ENCODE results near the gene IL17RA.
"Not testable (repeated sequence)": the region's sequence is repeated elsewhere in the genome, so short reads cannot be mapped to it uniquely, and the experiment has no call there.

Gene IL17RA, protein sequence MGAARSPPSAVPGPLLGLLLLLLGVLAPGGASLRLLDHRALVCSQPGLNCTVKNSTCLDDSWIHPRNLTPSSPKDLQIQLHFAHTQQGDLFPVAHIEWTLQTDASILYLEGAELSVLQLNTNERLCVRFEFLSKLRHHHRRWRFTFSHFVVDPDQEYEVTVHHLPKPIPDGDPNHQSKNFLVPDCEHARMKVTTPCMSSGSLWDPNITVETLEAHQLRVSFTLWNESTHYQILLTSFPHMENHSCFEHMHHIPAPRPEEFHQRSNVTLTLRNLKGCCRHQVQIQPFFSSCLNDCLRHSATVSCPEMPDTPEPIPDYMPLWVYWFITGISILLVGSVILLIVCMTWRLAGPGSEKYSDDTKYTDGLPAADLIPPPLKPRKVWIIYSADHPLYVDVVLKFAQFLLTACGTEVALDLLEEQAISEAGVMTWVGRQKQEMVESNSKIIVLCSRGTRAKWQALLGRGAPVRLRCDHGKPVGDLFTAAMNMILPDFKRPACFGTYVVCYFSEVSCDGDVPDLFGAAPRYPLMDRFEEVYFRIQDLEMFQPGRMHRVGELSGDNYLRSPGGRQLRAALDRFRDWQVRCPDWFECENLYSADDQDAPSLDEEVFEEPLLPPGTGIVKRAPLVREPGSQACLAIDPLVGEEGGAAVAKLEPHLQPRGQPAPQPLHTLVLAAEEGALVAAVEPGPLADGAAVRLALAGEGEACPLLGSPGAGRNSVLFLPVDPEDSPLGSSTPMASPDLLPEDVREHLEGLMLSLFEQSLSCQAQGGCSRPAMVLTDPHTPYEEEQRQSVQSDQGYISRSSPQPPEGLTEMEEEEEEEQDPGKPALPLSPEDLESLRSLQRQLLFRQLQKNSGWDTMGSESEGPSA

DNA sequence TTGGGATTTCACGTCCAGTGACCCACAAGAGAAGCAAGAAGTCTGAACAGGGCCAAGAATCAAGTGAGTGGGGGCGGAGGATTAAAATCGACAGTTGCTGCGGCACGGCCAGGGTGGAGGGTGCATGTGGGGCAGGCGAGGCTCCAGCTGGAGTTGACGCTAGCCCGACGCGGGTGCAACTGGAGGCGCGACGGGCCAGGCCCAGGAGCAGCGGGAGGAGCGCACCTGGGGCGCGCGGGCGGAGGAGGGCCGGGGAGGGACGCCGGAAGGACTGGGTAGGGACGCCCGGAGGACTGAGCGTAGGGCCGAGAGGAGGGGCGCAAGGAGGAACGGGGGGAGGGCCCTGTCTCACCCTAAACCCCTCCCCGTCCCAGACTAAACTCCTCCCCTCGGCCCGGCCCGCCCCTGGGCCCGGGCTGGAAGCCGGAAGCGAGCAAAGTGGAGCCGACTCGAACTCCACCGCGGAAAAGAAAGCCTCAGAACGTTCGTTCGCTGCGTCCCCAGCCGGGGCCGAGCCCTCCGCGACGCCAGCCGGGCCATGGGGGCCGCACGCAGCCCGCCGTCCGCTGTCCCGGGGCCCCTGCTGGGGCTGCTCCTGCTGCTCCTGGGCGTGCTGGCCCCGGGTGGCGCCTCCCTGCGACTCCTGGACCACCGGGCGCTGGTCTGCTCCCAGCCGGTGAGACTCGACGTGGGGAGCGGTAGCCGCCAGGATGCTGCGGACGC, at the start of gene IL17RA:
Gene IL17RA (plus strand): TSS at position 447 of the 723 bp plus-strand sequence. CDS start 92 bp downstream, at position 539.
- H3K4me3 Mint-ChIP-seq: peak within 1 kb of the TSS; percentile 92
- H3K36me3 Mint-ChIP-seq: no peaks in the 10 kb centered on the region
- H3K27ac Mint-ChIP-seq: peak within 1 kb of the TSS; percentile 96
- H3K27me3 Mint-ChIP-seq: no peaks in the 10 kb centered on the region
- no peaks in the 10 kb centered on the region for H3K9me3 Mint-ChIP-seq
- H3K4me1 Mint-ChIP-seq: peaks cover 48% of the 10 kb centered on the region

DNA sequence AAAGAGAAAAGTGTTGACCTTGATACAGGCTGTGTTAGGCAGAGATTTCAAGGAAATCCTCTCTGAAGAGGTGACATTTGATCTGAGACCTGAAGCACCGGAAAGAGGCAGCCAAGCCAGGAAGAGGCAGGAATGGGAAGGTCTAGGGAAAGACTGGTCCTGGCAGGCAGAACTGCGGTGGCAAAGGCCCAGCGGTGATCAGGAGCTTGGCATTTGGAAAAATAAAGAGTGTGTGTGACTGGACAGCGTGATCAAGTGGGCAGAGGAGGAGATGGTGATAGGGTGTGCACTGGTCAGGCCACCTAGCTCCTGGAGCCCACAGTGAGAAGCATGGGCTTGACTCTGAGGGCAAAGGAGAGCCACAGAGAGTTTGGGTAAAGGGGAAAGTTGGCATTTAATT, 49.6 kb upstream of the IL17RA start:
- Mint-ChIP-seq H3K4me1 (peaks cover 17% of the 10 kb centered on the region), H3K9me3 (no peaks in the 10 kb centered on the region), H3K27me3 (peaks cover 18% of the 10 kb centered on the region), H3K4me3 (peak overlapping the region; percentile 76), H3K27ac (no peak overlapping the region), H3K36me3 (peaks cover 2% of the 10 kb centered on the region)

DNA sequence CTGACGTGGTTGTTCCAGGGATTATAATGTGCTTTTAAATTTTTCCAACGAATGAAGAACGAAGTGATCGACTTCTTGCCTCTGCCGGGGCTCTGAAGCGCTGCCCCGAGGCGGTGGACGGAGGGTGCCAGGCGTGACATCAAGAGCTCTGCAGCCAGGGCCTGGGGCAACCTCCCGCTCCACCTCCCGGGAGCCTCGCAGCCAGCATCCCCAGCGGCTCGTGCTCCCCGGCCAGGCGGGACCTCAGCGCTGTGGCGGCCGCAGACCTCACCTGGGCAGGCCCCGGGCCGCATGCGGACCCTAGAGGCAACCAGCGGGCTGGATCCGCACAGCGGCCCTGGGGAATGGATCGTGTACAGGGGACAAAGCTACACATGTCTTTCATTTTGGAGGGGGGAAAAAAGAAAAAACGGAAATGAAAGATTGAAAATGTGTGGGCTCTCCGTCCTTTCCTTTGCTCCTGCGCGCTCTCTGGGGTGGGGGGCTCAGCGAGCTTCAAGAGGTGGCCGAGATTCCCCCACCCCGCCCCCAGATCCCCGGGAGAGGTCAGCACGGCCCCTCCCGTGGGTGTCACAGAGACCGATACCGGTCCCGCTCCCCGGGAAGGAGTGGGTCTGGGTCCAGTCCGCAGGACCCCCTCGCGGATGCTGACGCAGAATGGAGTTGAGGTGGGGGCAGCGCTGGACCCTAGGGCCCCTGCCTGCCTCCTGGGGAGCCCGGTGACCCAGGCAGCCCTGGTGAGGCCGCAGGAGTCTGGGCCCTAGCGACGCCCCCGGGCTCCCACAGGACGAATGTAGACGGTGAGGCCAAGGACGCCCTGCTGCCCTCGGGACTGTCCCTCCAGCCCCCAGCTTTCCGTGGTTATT, 48.6 kb upstream of the IL17RA start:
- not testable (repeated sequence) for H3K9me3 Mint-ChIP-seq, H3K36me3 Mint-ChIP-seq
- Mint-ChIP-seq H3K4me1 (peaks cover 17% of the 10 kb centered on the region), H3K27me3 (peaks cover 14% of the 10 kb centered on the region), H3K27ac (peak overlapping the region; percentile 68), H3K4me3 (peak overlapping the region; percentile 76)

DNA sequence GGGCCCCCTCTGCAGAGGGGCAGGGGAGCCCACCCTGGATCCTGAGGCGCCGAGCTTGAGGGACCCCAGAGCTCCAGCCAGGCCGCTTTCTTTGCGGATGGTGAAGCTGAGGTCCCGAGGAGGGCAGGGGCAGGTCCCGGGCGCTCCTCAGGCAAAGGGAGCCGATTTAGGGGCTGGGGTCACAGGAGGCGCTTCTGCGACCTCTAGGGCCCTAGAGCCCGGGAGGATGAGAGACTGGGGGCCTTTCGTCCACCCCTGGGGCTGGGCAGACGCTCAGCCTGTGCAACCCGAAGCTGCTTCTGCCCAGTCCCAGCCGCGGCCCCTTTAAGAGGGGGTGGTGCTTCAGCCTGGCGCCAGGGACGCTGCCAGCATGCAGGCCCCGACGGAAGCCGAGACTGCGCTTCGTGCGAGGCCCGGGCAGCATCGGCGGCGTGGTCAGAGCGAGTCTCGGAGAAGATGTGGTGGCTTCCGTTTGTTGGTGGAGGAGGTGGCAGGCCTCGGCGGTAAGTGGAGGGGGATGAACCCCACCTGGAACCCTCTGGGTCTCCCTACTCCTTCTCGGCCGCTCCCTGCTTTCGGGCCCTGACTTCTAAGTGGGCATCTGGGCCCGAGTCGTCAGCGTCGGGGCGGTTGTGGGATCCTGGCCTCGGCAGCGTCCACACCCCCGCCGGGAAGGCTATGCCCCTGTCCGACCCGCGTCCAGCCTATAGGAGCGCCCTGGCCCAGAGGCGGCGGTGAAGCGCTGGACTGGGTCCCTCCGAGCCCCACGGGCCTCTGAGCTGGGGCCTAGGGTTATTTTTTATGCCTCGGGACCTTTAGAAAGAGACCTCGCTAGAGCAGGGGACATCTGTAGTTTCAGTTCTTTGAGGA, 47.7 kb upstream of the IL17RA start:
- Mint-ChIP-seq H3K27me3 (peaks cover 14% of the 10 kb centered on the region), H3K4me3 (peak overlapping the region; percentile 69), H3K4me1 (peaks cover 17% of the 10 kb centered on the region)
- H3K36me3 Mint-ChIP-seq, H3K9me3 Mint-ChIP-seq, H3K27ac Mint-ChIP-seq: not testable (repeated sequence)

DNA sequence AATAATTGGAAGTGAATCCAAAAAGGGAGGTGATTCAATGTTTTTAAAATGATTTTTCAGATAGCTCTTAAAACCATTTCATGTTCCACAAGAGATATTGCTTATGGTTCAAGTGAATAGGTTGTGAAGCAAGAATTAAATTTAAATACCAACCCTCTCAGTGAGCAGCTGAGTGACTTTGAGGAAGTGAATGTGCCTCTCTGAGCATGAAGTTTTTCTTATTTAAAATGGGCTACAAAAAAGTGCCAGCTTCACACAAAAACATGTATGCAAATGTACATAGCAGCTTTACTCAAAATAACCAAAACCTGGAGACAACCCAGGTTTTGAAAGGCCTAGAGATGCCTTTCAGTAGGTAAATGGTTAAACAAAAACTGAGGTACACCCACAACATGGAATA, 41.3 kb upstream of the IL17RA start:
- no peak overlapping the region for H3K27ac Mint-ChIP-seq

DNA sequence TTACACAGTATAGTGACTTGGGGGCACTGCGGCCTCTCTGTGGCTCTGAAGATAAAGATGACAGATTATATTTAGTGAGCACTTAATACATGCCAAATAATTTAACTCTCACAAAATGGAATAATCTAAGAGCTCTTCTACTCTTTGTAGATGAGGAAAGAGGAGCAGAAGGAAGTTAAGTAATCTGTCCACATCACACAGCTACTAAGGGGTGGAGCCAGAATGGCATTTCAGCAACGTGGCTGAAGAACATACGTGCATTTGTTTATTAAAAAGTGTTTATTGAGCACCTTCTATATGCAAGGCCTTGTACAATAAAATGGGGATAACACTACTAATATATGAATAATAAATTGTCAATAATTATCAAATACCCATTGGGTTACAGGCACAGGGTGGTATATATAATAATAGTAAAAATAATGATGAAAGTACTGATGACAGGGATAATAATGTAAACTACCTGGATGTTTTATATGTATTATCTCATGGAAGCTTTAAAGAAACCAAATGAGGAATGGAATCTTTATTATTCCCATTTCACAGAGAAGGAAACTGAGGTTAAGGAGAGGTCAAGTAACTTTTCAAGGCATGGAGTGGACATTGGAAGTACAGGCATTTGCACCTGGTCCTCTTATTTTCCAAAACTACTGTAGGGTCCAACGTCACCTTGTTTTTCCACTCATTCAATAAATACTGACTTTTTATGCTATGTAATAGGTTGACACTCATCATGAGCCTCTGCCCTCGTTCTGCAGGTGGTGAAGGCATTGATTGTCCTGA, 38.0 kb upstream of the IL17RA start:
- Mint-ChIP-seq H3K27ac (no peak overlapping the region), H3K27me3 (no peaks in the 10 kb centered on the region), H3K4me1 (no peaks in the 10 kb centered on the region), H3K9me3 (no peaks in the 10 kb centered on the region), H3K4me3 (no peak overlapping the region), H3K36me3 (no peaks in the 10 kb centered on the region)

More for the DNA sequence above, 41.3 kb upstream of the IL17RA start:
- H3K27me3 Mint-ChIP-seq: no peaks in the 10 kb centered on the region
- no peak overlapping the region for H3K4me3 Mint-ChIP-seq
- no peaks in the 10 kb centered on the region for H3K4me1 Mint-ChIP-seq
- no peaks in the 10 kb centered on the region for H3K9me3 Mint-ChIP-seq
- H3K36me3 Mint-ChIP-seq: peaks cover 1% of the 10 kb centered on the region

DNA sequence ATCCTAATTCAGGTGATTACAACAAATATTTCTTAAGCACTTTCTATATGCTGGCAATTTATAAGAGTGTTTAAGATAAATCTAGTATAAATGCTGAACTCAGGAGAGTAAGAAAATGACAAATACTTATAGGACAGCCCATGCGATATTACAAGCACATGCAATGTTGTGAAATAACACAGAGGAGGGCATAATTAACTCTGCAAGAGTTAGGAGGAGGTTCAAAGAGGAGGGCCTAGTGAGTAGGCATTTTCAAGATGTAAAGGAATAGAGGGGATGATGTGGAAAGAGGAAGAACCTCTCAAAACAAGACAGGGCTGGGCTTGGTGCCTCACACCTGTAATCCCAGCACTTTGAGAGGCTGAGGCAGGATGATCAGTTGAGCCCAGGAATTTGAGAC, 37.1 kb upstream of the IL17RA start:
- H3K27me3 Mint-ChIP-seq: no peaks in the 10 kb centered on the region
- no peaks in the 10 kb centered on the region for H3K4me1 Mint-ChIP-seq
- no peak overlapping the region for H3K27ac Mint-ChIP-seq
- H3K4me3 Mint-ChIP-seq: no peak overlapping the region
- no peaks in the 10 kb centered on the region for H3K36me3 Mint-ChIP-seq
- no peaks in the 10 kb centered on the region for H3K9me3 Mint-ChIP-seq

DNA sequence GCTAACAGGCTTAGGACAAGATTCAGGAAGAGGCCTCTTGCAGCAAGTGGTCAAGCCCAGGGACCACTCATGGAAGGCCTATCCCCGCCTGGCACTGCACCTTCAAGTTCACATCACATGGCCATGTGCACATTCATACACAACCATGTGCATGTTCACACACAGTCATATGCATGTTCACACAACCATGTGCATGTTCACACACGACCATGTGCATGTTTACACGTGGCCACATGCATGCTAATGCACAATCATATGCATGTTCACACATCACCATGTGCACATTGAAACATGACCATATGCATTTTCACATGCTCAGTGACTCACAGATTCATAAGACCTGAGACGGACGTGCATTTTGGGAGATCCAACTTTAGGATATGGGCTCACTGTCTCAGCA, 28.7 kb upstream of the IL17RA start:
- Mint-ChIP-seq H3K4me1 (peaks cover 3% of the 10 kb centered on the region), H3K4me3 (no peak overlapping the region), H3K27ac (no peak overlapping the region), H3K9me3 (no peaks in the 10 kb centered on the region), H3K36me3 (no peaks in the 10 kb centered on the region), H3K27me3 (no peaks in the 10 kb centered on the region)

DNA sequence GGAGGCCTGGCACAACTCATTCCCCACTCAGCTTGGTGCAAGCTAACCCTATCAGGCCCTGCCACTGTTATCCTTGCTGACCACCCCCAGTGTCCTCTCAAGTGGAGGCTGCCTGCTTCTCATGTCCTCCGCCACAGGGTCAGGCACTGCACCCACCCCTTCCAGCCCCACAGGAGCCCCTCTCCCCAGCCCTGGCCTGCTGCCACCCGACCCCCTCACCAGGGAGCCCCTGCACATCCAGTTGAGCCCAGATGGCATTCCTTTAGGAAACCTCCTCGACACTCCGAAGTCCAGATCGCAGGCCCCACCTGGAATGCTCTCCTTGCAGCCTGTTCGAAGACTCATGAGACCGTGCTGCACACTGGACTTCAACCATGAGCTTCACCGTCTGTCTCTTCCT, 28.0 kb upstream of the IL17RA start:
- H3K9me3 Mint-ChIP-seq: no peaks in the 10 kb centered on the region
- no peaks in the 10 kb centered on the region for H3K36me3 Mint-ChIP-seq
- no peak overlapping the region for H3K27ac Mint-ChIP-seq
- peaks cover 3% of the 10 kb centered on the region for H3K4me1 Mint-ChIP-seq
- no peaks in the 10 kb centered on the region for H3K27me3 Mint-ChIP-seq
- H3K4me3 Mint-ChIP-seq: no peak overlapping the region

DNA sequence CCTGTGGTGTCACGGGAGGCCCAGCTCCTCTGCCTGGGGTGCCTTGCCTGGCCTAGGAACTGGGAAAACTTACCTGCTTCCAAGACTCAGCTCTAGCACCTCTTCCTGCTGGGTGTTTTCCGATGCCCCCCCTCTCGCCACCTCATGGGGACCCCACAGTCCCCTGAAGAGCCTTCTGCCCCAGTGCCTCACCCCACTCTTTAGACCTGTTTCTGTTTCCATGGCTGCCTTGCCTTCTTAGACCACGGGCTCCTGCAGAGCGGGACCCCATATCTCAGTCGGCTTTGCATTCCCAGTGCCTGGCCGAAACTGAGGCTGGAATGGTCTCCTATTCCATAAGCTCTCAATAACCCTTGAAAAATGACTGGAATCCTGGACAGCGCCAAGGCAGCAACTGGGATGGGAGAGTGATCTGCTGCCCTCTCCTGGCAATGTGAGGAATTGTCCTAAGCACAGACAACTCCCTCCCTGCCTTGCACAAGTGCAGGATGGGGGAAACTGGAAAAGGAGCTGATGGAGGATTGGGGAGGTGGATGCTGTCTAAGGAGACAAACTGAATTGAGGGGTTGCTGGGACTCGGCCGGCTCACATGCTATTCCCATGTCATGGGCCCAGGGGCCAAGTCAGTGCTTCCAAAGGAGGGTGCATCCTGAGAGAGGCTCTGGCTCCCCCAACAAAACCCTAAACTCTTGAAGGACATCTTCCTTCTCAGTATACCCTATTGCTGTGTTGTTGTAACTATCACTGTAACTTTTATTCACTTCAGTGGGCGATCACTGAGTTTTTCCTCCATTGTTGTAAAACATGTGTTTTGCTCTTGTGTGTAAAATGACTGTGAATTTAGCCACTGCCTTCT, 26.6 kb upstream of the IL17RA start:
- peaks cover 4% of the 10 kb centered on the region for H3K4me1 Mint-ChIP-seq
- H3K27ac Mint-ChIP-seq: no peak overlapping the region

DNA sequence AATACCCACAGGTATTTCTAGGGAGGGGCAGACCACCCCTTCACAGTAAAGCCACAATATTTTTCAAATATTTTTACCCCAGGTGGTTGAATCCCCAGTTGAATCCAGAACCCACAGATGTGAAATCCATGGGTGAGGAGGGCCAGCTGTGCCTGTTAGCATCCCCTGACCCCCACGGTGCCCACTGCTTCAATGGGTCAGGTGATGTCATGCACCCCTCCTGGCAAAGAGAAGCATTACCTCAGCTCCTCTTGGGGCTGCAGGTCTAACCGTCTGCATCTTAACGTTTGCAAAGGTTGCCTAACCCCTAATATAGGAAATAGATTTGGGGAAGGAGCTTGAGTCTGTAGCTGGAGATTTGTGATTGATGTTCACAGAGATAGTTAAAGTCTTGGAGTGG, 24.7 kb upstream of the IL17RA start:
- Mint-ChIP-seq H3K27me3 (no peaks in the 10 kb centered on the region), H3K36me3 (no peaks in the 10 kb centered on the region), H3K9me3 (no peaks in the 10 kb centered on the region), H3K4me3 (no peak overlapping the region), H3K27ac (no peak overlapping the region), H3K4me1 (peaks cover 11% of the 10 kb centered on the region)

More for the DNA sequence above, 26.6 kb upstream of the IL17RA start:
- Mint-ChIP-seq H3K36me3 (no peaks in the 10 kb centered on the region), H3K27me3 (no peaks in the 10 kb centered on the region), H3K4me3 (no peak overlapping the region), H3K9me3 (no peaks in the 10 kb centered on the region)

DNA sequence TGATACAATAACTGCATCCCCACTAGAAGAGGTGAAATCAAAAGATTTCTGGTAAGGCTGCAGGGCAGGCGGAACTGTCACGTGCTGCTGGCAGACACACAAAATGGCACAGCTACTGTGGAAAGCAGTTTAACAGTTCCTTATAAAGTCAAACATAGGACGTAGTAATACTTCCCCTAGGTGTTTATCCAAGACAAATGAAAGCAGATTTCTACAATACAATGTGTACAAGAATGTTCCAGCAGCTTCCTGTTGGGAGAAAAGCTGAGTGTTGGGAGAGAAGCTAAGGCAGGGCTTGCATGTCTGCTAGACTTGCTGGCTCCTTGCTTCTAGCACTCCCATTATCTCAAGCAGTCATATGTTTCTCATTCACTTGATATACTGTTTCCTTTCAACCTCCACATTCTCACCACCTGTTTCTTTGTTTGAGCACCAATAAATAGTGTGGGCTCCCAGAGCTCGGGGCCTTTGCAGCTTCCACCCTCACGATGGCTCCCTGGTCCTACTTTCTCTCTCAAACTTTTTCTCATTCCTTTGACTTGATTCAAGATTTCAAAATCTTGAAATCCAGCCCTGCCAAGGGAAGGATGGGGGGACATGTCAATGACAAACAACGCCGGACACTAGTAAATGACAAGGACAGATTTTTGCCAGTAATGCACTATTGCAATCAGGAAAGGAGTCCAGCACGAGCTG, 21.2 kb upstream of the IL17RA start:
- H3K4me1 Mint-ChIP-seq: peaks cover 8% of the 10 kb centered on the region
- H3K4me3 Mint-ChIP-seq: no peak overlapping the region
- no peaks in the 10 kb centered on the region for H3K9me3 Mint-ChIP-seq
- H3K27me3 Mint-ChIP-seq: no peaks in the 10 kb centered on the region
- no peak overlapping the region for H3K27ac Mint-ChIP-seq
- H3K36me3 Mint-ChIP-seq: no peaks in the 10 kb centered on the region
